HFFc6 (cell line): ENCODE measurements around the gene ANKZF1. TPM values are rescaled to one million over a fixed set of nuclear protein-coding genes. Genes with fewer than 3 reads are reported as not detected.

ENCODE experiments used
- DNase-seq: peaks from one replicate; pipeline ENCODE4 v3.0.0-alpha.2; 2018
- H3K27ac Mint-ChIP-seq: 2 replicates; pipeline ENCODE4 v1.8.0; 2020; ENCODE audit warnings: mild to moderate bottlenecking, mixed read lengths
- H3K27me3 Mint-ChIP-seq: 2 replicates; pipeline ENCODE4 v1.8.0; 2021; ENCODE audit warnings: mild to moderate bottlenecking, moderate library complexity, mixed read lengths; ENCODE audit not compliant: insufficient read depth
- H3K36me3 Mint-ChIP-seq: 2 replicates; pipeline ENCODE4 v1.8.0; 2021; ENCODE audit warnings: low read depth, mixed read lengths
- H3K4me1 Mint-ChIP-seq: 2 replicates; pipeline ENCODE4 v1.8.0; 2020; ENCODE audit warnings: low read depth, mixed read lengths
- H3K4me3 Mint-ChIP-seq: 2 replicates; pipeline ENCODE4 v1.8.0; 2020; ENCODE audit warnings: mild to moderate bottlenecking, moderate library complexity, mixed read lengths
- H3K9me3 Mint-ChIP-seq: 2 replicates; pipeline ENCODE4 v1.8.0; 2020; ENCODE audit warnings: mild to moderate bottlenecking, mixed read lengths
- CTCF ChIP-seq: fragments of 200-600 bp; sonication (generic); IDR thresholded peaks from 2 replicates; pipeline ENCODE4 v1.5.0; 2021; ENCODE audit warnings: antibody characterized with exemption, mild to moderate bottlenecking
- long read RNA-seq: library from polyadenylated mRNA; unstranded; transcript quantifications from one replicate; pipeline ENCODE4 v2.0.0, GENCODE V29; 2019
- total RNA-seq, 6 experiments: library from RNA; stranded (reverse); fragmentation: NEBNext Ultra II Directional; extraction: Animal tissue kit (Norgen Biotek cat#: 25700); gene quantifications; 2 replicates in 1 of 6; 3 replicates in 5 of 6; pipeline ENCODE4 v1.2.3, GENCODE V29; 2021

ANKZF1 gene, protein sequence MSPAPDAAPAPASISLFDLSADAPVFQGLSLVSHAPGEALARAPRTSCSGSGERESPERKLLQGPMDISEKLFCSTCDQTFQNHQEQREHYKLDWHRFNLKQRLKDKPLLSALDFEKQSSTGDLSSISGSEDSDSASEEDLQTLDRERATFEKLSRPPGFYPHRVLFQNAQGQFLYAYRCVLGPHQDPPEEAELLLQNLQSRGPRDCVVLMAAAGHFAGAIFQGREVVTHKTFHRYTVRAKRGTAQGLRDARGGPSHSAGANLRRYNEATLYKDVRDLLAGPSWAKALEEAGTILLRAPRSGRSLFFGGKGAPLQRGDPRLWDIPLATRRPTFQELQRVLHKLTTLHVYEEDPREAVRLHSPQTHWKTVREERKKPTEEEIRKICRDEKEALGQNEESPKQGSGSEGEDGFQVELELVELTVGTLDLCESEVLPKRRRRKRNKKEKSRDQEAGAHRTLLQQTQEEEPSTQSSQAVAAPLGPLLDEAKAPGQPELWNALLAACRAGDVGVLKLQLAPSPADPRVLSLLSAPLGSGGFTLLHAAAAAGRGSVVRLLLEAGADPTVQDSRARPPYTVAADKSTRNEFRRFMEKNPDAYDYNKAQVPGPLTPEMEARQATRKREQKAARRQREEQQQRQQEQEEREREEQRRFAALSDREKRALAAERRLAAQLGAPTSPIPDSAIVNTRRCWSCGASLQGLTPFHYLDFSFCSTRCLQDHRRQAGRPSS
- 10 to 100 TPM; 11.7 to 18.9 (median 15.4) TPM for total RNA-seq
- long read RNA-seq, transcript ANKZF1-201 (14 exons, 2,579 nt) = major isoform, 8 of 12 reads
- long read RNA-seq, partial matches to known transcripts = 2 of 12 reads
- long read RNA-seq, other reads (novel, unspliced or antisense) = 1 of 12 reads

GRCh38 chr2:219229305-219230058 lies at the start of gene ANKZF1, which contains the start of gene ATG9A:
ANKZF1 (plus strand) TSS chr2:219229806; CDS start chr2:219230258, 452 bp downstream.
ATG9A (minus strand) TSS chr2:219229636; CDS start chr2:219228024, 1,612 bp downstream.
- Mint-ChIP-seq H3K9me3 (no peaks in the 10 kb centered on the region), H3K27ac (peak within 1 kb of the TSS; percentile 90), H3K4me3 (peak within 1 kb of the TSS; percentile 96), H3K36me3 (peaks cover 6% of the 10 kb centered on the region), H3K4me1 (peaks cover 25% of the 10 kb centered on the region), H3K27me3 (no peaks in the 10 kb centered on the region)
- DNase-seq = peak; percentile 99
- no peak for TF ChIP-seq CTCF

DNA sequence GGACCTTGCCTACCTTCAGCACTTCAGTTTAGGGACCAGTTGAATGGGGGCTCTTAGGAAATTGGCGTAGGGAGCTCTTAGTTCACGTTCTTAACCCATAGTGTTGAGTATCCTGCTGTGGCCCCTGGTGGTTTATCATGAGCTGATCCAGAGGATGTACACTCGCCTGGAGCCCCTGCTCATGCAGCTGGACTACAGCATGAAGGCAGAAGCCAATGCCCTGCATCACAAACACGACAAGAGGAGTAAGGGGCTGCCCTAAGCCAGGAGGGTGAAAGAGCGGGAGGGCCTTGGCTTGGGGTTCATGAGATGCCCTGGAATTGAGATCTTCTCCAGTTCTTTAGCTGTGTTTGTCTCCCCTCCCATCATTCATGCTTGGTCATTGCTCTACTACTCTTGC lies 48.6 kb upstream of the ANKZF1 start:
- TF ChIP-seq CTCF = no peak
- Mint-ChIP-seq H3K27ac (no peak overlapping the region), H3K9me3 (no peaks in the 10 kb centered on the region), H3K27me3 (peaks cover 2% of the 10 kb centered on the region; the same call in 1 of the 2 replicates), H3K4me3 (no peak overlapping the region), H3K4me1 (peaks cover 17% of the 10 kb centered on the region), H3K36me3 (peaks cover 37% of the 10 kb centered on the region)
- DNase-seq = no peak

DNA sequence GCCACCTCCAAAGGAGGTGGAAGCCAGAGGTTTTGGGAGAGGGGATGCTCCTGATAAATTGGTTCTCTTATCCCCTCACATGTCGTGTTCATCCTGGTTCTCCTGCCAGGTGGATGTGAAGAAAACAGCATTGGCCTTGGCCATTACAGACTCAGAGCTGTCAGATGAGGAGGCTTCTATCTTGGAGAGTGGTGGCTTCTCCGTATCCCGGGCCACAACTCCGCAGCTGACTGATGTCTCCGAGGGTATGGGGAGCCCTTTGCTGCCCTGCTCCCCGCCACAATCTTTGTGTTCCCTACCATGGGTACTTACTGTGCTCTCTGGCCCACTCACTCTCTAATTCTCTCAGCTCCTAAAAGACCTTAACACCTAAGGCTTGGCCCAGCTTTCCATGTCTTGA lies 48.1 kb upstream of the ANKZF1 start:
- Mint-ChIP-seq H3K36me3 (peaks cover 38% of the 10 kb centered on the region), H3K27me3 (peaks cover 2% of the 10 kb centered on the region; the same call in 1 of the 2 replicates), H3K27ac (no peak overlapping the region), H3K4me1 (peaks cover 15% of the 10 kb centered on the region), H3K9me3 (no peaks in the 10 kb centered on the region), H3K4me3 (no peak overlapping the region)
- TF ChIP-seq CTCF = no peak
- no peak for DNase-seq

GRCh38 chr2:219182331-219183150 lies 47.1 kb upstream of the ANKZF1 start:
- TF ChIP-seq CTCF = no peak
- H3K4me3 Mint-ChIP-seq = no peak overlapping the region

More at GRCh38 chr2:219182331-219183150, 47.1 kb upstream of the ANKZF1 start:
- H3K9me3 Mint-ChIP-seq = no peaks in the 10 kb centered on the region
- H3K4me1 Mint-ChIP-seq = peaks cover 9% of the 10 kb centered on the region
- peaks cover 2% of the 10 kb centered on the region; the same call in 1 of the 2 replicates for H3K27me3 Mint-ChIP-seq
- H3K36me3 Mint-ChIP-seq = peaks cover 38% of the 10 kb centered on the region
- no peak for DNase-seq
- H3K27ac Mint-ChIP-seq = no peak overlapping the region
